SK-N-SH treated with all-trans-retinoic acid at 6 μM for 48 hours (cell line): ENCODE measurements around the gene CYP17A1.
"Not testable (repeated sequence)": the region's sequence is repeated elsewhere in the genome, so short reads cannot be mapped to it uniquely, and the experiment has no call there.

Experiments used
- CREB5 ChIP-seq: fragments of 250-450 bp; sonication (Bioruptor Pico); IDR thresholded peaks from 2 replicates; pipeline ENCODE4 v1.5.1; 2020; ENCODE audit warnings: low read depth, mild to moderate bottlenecking, moderate library complexity
- ESRRG ChIP-seq: fragments of 250-450 bp; sonication (Bioruptor Pico); IDR thresholded peaks from 2 replicates; pipeline ENCODE4 v1.6.1; 2021; ENCODE audit warnings: mild to moderate bottlenecking
- GLIS3 ChIP-seq: fragments of 250-450 bp; sonication (Bioruptor Pico); IDR thresholded peaks from 2 replicates; pipeline ENCODE4 v1.5.0; 2020; ENCODE audit warnings: mild to moderate bottlenecking, moderate library complexity
- ISL1 ChIP-seq: fragments of 250-450 bp; sonication (Bioruptor Pico); IDR thresholded peaks from 2 replicates; pipeline ENCODE4 v2.1.2; 2022; ENCODE audit warnings: mild to moderate bottlenecking, moderate library complexity
- PATZ1 ChIP-seq: fragments of 250-450 bp; sonication (Bioruptor Pico); IDR thresholded peaks from 2 replicates; pipeline ENCODE4 v1.8.0; 2020; ENCODE audit warnings: mild to moderate bottlenecking, moderate library complexity, borderline replicate concordance
- PPARA ChIP-seq: fragments of 250-450 bp; sonication (Bioruptor Pico); IDR thresholded peaks from 2 replicates; pipeline ENCODE4 v1.5.0; 2020; ENCODE audit warnings: mild to moderate bottlenecking, borderline replicate concordance
- RARB ChIP-seq: fragments of 250-450 bp; sonication (Bioruptor Pico); IDR thresholded peaks from 2 replicates; pipeline ENCODE4 v1.8.0; 2021; ENCODE audit warnings: mild to moderate bottlenecking, moderate library complexity
- SNAI2 ChIP-seq: fragments of 250-450 bp; sonication (Bioruptor Pico); IDR thresholded peaks from 2 replicates; pipeline ENCODE4 v1.5.0; 2020; ENCODE audit warnings: mild to moderate bottlenecking, moderate library complexity
- TOX ChIP-seq: fragments of 250-450 bp; sonication (Bioruptor Pico); IDR thresholded peaks from 2 replicates; pipeline ENCODE4 v1.8.0; 2021; ENCODE audit warnings: mild to moderate bottlenecking, moderate library complexity, borderline replicate concordance
- TSHZ2 ChIP-seq: fragments of 250-450 bp; sonication (Bioruptor Pico); IDR thresholded peaks from 2 replicates; pipeline ENCODE4 v1.5.0; 2020; ENCODE audit warnings: mild to moderate bottlenecking, moderate library complexity
- ZFP3 ChIP-seq: fragments of 250-450 bp; sonication (Bioruptor Pico); IDR thresholded peaks from 2 replicates; pipeline ENCODE4 v1.5.0; 2020; ENCODE audit warnings: mild to moderate bottlenecking, moderate library complexity
- ZFP30 ChIP-seq: fragments of 450-650 bp; formaldehyde crosslinking; IDR thresholded peaks from 2 replicates; pipeline ENCODE4 v1.5.0; 2022; ENCODE audit warnings: mild to moderate bottlenecking, moderate library complexity
- ZNF565 ChIP-seq: fragments of 450-650 bp; formaldehyde crosslinking; conservative IDR thresholded peaks from 2 replicates; pipeline ENCODE4 v1.5.0; 2020; ENCODE audit warnings: low read depth, mild to moderate bottlenecking, moderate library complexity

DNA sequence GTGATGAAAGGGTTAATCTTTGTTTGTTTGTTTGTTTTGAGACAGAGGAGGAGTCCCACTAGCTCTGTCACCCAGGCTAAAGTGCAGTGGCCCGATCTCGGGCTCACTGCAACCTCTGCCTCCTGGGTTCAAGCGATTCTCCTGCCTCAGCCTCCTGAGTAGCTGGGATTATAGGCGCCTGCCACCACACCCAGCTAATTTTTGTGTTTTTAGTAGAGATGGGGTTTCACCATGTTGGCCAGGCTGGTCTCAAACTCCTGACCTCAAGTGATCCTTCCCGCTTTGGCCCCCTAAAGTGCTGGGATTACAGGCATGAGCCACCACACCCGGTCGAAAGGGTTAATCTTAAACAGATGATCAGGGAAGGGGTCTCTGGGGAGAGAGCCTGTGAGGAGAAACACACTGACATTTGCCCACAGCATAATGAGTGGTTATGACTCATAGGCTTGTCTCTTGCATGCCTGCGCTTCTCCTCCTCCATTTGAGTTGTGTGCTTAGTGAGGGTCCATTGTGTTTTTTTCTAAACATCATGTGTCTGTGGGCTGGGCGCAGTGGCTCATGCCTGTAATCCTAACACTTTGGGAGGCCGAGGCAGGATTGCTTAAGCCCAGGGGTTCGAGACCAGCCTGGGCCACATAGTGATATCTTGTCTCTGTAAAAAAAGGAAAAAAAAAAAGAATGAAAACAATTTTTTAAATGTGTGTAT is 18.7 kb upstream of the CYP17A1 start:
- TF ChIP-seq SNAI2 (CRISPR knock-in tag); TOX (CRISPR knock-in tag); TSHZ2 (CRISPR knock-in tag); ESRRG (CRISPR knock-in tag); ISL1; ZFP30 (CRISPR knock-in tag); GLIS3 (CRISPR knock-in tag); PPARA (CRISPR knock-in tag); ZNF565; ZFP3 (CRISPR knock-in tag); CREB5 (CRISPR knock-in tag); RARB (CRISPR knock-in tag): not testable (repeated sequence)
- 0 out of 2 replicates have a peak, but pooled peaks have one; percentile 1 for TF ChIP-seq PATZ1 (CRISPR knock-in tag)
